ENCODE results near the gene ENO4.

ENO4 gene

GRCh38 chr10:116888380-116889055 lies 39.2 kb downstream of the ENO4 start:
- H3K9me3 ChIP-seq (ENCODE audit: insufficient read depth, low read length): no peaks in the 10 kb centered on the region
- TF ChIP-seq CTCF (IDR thresholded peaks at IDR 0.05; ENCODE audit: low read depth, low read length) (no peak), EZH2phosphoT487 (IDR thresholded peaks at IDR 0.05; ENCODE audit: low read depth) (no peak)
- H3K4me1 ChIP-seq (ENCODE audit: low read length): no peaks in the 10 kb centered on the region
- H4K20me1 ChIP-seq (ENCODE audit: insufficient read depth, low read length): no peaks in the 10 kb centered on the region
- H3K27me3 ChIP-seq (ENCODE audit: low read depth, low read length): no peaks in the 10 kb centered on the region
- H3K9ac ChIP-seq (ENCODE audit: low read length): no peak overlapping the region
- no peaks in the 10 kb centered on the region for H3K79me2 ChIP-seq (ENCODE audit: low read length)
- H2AFZ ChIP-seq (ENCODE audit: low read depth, low read length): no peak overlapping the region
- no peak overlapping the region for H3K4me2 ChIP-seq (ENCODE audit: low read length)
- no peaks in the 10 kb centered on the region for H3K36me3 ChIP-seq (replicated peaks; ENCODE audit: low read depth, low read length)
- no peak overlapping the region for H3K27ac ChIP-seq (ENCODE audit: low read length)
- H3K4me3 ChIP-seq (ENCODE audit: low read length): no peak overlapping the region

- TF ChIP-seq CTCF (IDR thresholded peaks at IDR 0.05; ENCODE audit: low read depth, low read length) (no peak), EZH2phosphoT487 (IDR thresholded peaks at IDR 0.05; ENCODE audit: low read depth) (no peak)
- H4K20me1 ChIP-seq (ENCODE audit: insufficient read depth, low read length): no peaks in the 10 kb centered on the region
- H3K4me2 ChIP-seq (ENCODE audit: low read length): no peak overlapping the region
- no peaks in the 10 kb centered on the region for H3K4me1 ChIP-seq (ENCODE audit: low read length)
- no peaks in the 10 kb centered on the region for H3K79me2 ChIP-seq (ENCODE audit: low read length)
- no peaks in the 10 kb centered on the region for H3K36me3 ChIP-seq (replicated peaks; ENCODE audit: low read depth, low read length)
- H3K27me3 ChIP-seq (ENCODE audit: low read depth, low read length): no peaks in the 10 kb centered on the region
- no peak overlapping the region for H3K4me3 ChIP-seq (ENCODE audit: low read length)
- H2AFZ ChIP-seq (ENCODE audit: low read depth, low read length): no peak overlapping the region
- H3K9ac ChIP-seq (ENCODE audit: low read length): no peak overlapping the region
- no peaks in the 10 kb centered on the region for H3K9me3 ChIP-seq (ENCODE audit: insufficient read depth, low read length)
- H3K27ac ChIP-seq (ENCODE audit: low read length): no peak overlapping the region
These were observed 39.8 kb downstream of the ENO4 start for GRCh38 chr10:116889066-116889465.

GRCh38 chr10:116891208-116891607 lies 41.9 kb downstream of the ENO4 start:
- H3K27me3 ChIP-seq (ENCODE audit: low read depth, low read length): no peaks in the 10 kb centered on the region
- H3K4me3 ChIP-seq (ENCODE audit: low read length): no peak overlapping the region
- no peaks in the 10 kb centered on the region for H3K79me2 ChIP-seq (ENCODE audit: low read length)
- H3K27ac ChIP-seq (ENCODE audit: low read length): no peak overlapping the region
- TF ChIP-seq EZH2phosphoT487 (IDR thresholded peaks at IDR 0.05; ENCODE audit: low read depth) (no peak), CTCF (IDR thresholded peaks at IDR 0.05; ENCODE audit: low read depth, low read length) (no peak)
- no peaks in the 10 kb centered on the region for H3K9me3 ChIP-seq (ENCODE audit: insufficient read depth, low read length)
- no peaks in the 10 kb centered on the region for H4K20me1 ChIP-seq (ENCODE audit: insufficient read depth, low read length)
- no peaks in the 10 kb centered on the region for H3K36me3 ChIP-seq (replicated peaks; ENCODE audit: low read depth, low read length)
- no peak overlapping the region for H3K4me2 ChIP-seq (ENCODE audit: low read length)
- no peak overlapping the region for H2AFZ ChIP-seq (ENCODE audit: low read depth, low read length)
- H3K4me1 ChIP-seq (ENCODE audit: low read length): no peaks in the 10 kb centered on the region
- H3K9ac ChIP-seq (ENCODE audit: low read length): no peak overlapping the region

- no peak overlapping the region for H3K4me2 ChIP-seq (ENCODE audit: low read length)
- H3K4me3 ChIP-seq (ENCODE audit: low read length): no peak overlapping the region
These were observed 43.8 kb downstream of the ENO4 start for GRCh38 chr10:116892907-116893685.

More at GRCh38 chr10:116892907-116893685, 43.8 kb downstream of the ENO4 start:
- no peaks in the 10 kb centered on the region for H3K9me3 ChIP-seq (ENCODE audit: insufficient read depth, low read length)
- no peaks in the 10 kb centered on the region for H3K36me3 ChIP-seq (replicated peaks; ENCODE audit: low read depth, low read length)
- TF ChIP-seq CTCF (IDR thresholded peaks at IDR 0.05; ENCODE audit: low read depth, low read length) (no peak), EZH2phosphoT487 (IDR thresholded peaks at IDR 0.05; ENCODE audit: low read depth) (no peak)
- no peaks in the 10 kb centered on the region for H3K4me1 ChIP-seq (ENCODE audit: low read length)
- no peak overlapping the region for H3K27ac ChIP-seq (ENCODE audit: low read length)
- no peaks in the 10 kb centered on the region for H4K20me1 ChIP-seq (ENCODE audit: insufficient read depth, low read length)
- H3K79me2 ChIP-seq (ENCODE audit: low read length): no peaks in the 10 kb centered on the region
- H3K9ac ChIP-seq (ENCODE audit: low read length): no peak overlapping the region
- H2AFZ ChIP-seq (ENCODE audit: low read depth, low read length): no peak overlapping the region
- H3K27me3 ChIP-seq (ENCODE audit: low read depth, low read length): no peaks in the 10 kb centered on the region

All from OCI-LY3 (cell line).